ENCODE measurements around the gene DEAF1. TPM values are rescaled to one million over a fixed set of nuclear protein-coding genes. Genes with fewer than 3 reads are reported as not detected.
A peak's percentile ranks its signal among the peaks of the same experiment; 100 is the strongest.

Gene DEAF1
- total and polyA plus RNA-seq, 9 of the 15 experiments (the other 6 are each of a cell fraction or from before 2014, with no cell fraction given) = 2.0 to 69.1 (median 26.8) TPM

DNA sequence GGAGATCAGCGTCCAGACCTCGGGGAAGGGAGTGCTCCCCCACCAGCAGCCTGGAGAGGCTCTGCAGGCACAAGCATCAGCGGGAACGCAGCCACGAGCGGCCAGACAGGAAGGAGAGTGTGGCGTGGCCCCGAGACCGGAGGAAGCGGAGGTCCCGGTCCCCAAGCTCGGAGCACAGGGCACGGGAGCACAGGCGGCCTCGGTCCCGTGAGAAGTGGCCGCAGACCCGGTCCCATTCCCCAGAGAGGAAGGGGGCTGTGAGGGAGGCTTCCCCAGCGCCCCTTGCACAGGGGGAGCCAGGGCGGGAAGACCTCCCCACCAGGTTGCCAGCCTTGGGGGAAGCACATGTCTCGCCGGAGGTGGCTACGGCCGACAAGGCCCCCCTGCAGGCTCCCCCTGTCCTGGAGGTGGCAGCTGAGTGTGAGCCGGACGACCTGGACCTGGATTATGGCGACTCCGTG is 86.2 kb downstream of the DEAF1 start:
- H3K9me1 ChIP-seq (ENCODE audit: control insufficient read depth, insufficient read depth, low read length) = no peaks in the 10 kb centered on the region

More for the DNA sequence above, 86.2 kb downstream of the DEAF1 start:
- FAIRE-seq (no peak), DNase-seq (ENCODE audit: extremely low read depth in 1 of 4, low spot score in 3 of 4) (no peak), ATAC-seq (no peak)
- no peak overlapping the region for H2AFZ ChIP-seq (ENCODE audit: low read depth, low read length)
- H3K9me3 ChIP-seq (replicated peaks; ENCODE audit: control insufficient read depth, insufficient read depth, low read depth, low read length) = no peaks in the 10 kb centered on the region
- H3K36me3 ChIP-seq (ENCODE audit: control insufficient read depth, insufficient read depth, low read length) = peaks cover 98% of the 10 kb centered on the region
- no peak overlapping the region for H3K9ac ChIP-seq (ENCODE audit: insufficient read depth in 1 of 2, low read depth in 2 of 2, low read length in 2 of 2)
- TF ChIP-seq RBM22 (IDR thresholded peaks at IDR 0.05; ENCODE audit: low read depth, low read length, poor library complexity, severe bottlenecking) = peak; percentile 74
- TF ChIP-seq, protein P1, sequence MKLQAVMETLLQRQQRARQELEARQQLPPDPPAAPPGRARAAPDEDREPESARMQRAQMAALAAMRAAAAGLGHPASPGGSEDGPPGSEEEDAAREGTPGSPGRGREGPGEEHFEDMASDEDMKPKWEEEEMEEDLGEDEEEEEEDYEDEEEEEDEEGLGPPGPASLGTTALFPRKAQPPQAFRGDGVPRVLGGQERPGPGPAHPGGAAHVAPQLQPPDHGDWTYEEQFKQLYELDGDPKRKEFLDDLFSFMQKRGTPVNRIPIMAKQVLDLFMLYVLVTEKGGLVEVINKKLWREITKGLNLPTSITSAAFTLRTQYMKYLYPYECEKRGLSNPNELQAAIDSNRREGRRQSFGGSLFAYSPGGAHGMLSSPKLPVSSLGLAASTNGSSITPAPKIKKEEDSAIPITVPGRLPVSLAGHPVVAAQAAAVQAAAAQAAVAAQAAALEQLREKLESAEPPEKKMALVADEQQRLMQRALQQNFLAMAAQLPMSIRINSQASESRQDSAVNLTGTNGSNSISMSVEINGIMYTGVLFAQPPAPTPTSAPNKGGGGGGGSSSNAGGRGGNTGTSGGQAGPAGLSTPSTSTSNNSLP (IDR thresholded peaks at IDR 0.05; ENCODE audit: borderline replicate concordance, low read depth, low read length) = no peak
- peak; percentile 7; the same call in 1 of the 2 replicates for TF ChIP-seq POLR2G (IDR thresholded peaks at IDR 0.05; ENCODE audit: low read depth, low read length)
- no peaks in the 10 kb centered on the region for H3K27me3 ChIP-seq (ENCODE audit: control insufficient read depth in 2 of 2, insufficient read depth in 2 of 2, low read length in 2 of 2)
- 94% methylated on average over 16 of the region's 28 CpGs for WGBS (ENCODE audit: insufficient coverage, low coverage, missing lambda C conversion rate)
- ChIA-PET POLR2A (interaction anchor here (0.7 to 0.9 kb wide), 3 partner anchors 28 to 117 kb away, joined by 3 read pairs; no protein-coding TSS in a partner anchor), CTCF (ENCODE audit: low intra/inter-chr PET ratio) (no interaction called here)
- peaks cover 17% of the 10 kb centered on the region for H4K20me1 ChIP-seq (replicated peaks; ENCODE audit: control insufficient read depth, insufficient read depth, low read length)
- in situ Hi-C loops (cut with MboI) (no loop called here), intact Hi-C loops (cut with micrococcal nuclease) (no loop called here)
- no peak overlapping the region for H3K4me3 ChIP-seq
- H3K27ac ChIP-seq (ENCODE audit: extremely low read depth, low read depth, low read length) = no peak overlapping the region
- no peak overlapping the region for H3K4me2 ChIP-seq (ENCODE audit: insufficient read depth, low read length)
- BruUV-seq (replicated peaks) = TSS peak; percentile 11
- peaks cover 0 to 50% of the 10 kb centered on the region in 2 experiments; a peak in 4 of 5 replicates for H3K4me1 ChIP-seq (replicated peaks in 1 of 2; ENCODE audit: control insufficient read depth in 2 of 2, insufficient read depth in 2 of 2, low read length in 2 of 2)
- peaks cover 2% of the 10 kb centered on the region; the same call in 1 of the 3 replicates for H3K79me2 ChIP-seq (ENCODE audit: control insufficient read depth, insufficient read depth, low read length)
